Stimulated activated CD8-positive, alpha-beta memory T cell treated with anti-CD3 and anti-CD28 coated beads, Interleukin-12 subunit alpha, Interleukin-12 subunit beta, amount 100 ng/mL, for 24 hours (primary cell): Measurements from ENCODE around the gene ERC2.

Experiments
- DNase-seq: peaks from one replicate; pipeline ENCODE4 v3.0.0-alpha.2; 2020; ENCODE audit errors: extremely low read depth

The ERC2 gene

DNA sequence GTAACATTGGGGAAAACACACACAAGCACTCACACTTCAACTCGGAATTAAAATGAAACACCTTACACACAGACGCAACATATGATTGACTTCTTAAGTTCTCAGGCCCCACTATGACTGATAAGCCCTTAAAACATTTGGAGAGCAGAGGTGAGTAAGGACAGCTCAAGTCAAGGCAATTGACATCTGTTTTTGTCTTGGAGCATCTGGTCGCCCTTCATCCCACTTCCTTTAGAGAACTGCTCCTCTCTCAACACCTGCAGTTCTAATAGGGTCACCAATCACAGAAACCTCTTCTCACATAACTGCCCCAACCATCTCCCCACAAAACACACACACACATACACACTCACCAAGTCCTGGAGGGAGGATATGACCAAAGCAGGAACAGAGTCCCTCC, 43.4 kb downstream of the ERC2 start:
- no peak for DNase-seq

DNA sequence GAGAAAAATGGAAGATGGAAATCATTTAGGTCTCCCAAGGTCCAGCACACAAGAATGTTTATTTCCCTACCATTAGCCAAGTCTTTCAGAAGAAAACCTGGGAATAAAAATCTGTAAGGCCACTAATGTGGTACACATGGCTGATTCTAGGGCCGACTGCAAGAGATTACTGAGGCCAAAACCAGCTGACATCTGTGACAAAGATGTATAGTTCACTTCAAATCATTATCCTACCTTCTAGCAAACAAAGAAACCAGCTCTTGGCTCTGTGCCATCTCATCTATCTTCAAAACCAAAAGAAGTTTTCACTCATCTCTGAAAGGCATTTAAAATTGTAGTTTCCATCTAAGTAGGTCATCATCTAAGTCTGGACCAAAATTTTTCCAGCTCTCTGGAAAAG, 43.9 kb downstream of the ERC2 start:
- DNase-seq, result no peak

DNA sequence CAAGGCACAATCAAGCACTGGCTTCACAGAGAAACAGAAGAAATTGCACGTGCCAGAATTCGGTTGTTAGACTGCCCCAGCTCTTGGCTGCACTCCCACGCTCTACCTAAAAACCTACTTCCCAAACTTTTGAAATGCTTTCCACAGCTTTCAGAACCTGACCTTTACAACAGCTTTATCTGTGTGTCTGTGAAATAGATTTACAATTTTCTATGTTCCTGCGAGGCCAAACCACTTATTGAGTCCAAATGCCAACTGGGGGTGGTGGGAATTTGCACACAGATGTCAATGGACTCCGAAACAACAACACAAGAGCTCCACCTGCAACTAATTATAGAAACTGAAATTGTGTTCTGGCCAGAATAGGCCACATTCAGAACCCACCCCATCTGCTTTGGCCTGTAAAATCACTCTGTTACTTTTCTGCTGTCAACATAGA, 44.6 kb downstream of the ERC2 start:
- no peak for DNase-seq

DNA sequence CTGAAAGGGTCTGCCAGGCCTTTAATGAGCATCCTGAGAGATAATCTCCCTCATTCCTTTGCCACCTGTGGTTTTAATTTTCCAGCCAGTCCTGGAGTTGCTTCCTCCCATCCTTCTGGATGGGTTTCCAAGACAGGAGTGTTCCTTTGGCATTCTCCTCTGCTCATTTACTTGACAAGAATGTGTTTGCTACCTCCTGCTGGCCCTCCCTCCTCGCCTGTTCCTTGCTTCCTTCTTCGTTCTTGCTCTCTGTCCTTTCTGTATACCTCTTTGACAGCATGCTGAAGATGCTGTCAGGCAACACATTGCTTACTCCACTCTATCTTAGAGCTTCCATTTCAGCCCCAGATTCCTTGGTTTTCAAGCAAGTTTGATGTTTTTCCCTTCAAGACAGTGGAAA, 46.0 kb downstream of the ERC2 start:
- DNase-seq, result no peak

GRCh38 chr3:56421205-56421604, 47.1 kb downstream of the ERC2 start:
- DNase-seq, result no peak

DNA sequence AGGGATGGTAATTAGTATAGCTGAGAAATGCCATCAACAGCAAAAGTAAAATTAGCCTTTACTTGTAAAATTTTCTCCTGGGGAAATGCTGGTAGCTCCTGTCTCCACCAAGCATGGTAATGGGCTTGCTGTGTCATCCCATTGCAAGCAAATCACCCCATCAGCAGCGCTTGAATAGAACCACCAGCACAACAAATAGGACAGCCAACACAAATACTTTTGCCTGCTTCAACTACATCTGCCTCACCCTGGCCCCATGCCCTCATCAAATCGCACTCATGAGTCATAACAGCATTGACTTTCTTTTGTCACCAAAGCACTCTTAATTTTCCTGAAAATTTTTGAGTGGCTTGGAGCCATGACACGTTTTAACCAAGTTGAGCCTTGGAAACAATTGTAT, 52.6 kb downstream of the ERC2 start:
- DNase-seq, result no peak

- no peak for DNase-seq
Measured at GRCh38 chr3:56413911-56414310, 54.4 kb downstream of the ERC2 start.

DNA sequence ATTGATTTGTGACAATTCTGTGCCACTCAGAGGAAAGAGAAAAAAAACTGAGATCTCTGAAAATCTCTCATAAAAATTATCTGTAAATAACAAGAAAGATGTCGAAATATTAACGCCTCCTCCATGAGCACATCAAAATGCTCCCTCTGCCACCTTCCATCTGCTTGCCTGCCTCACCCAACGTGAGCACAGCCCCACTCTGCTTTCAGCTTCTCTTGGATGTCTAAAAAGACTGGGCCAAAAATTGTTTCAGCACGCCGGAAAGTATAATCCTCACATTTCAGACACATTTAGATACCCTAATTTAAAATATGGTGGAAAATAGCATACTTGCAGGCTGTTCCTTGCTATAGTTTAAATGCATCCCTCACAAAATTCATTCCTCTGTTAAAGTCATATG, 57.1 kb downstream of the ERC2 start:
- DNase-seq, result no peak

GRCh38 chr3:56410576-56410975, 57.7 kb downstream of the ERC2 start:
- DNase-seq, result no peak

GRCh38 chr3:56409790-56410189, 58.5 kb downstream of the ERC2 start:
- DNase-seq, result no peak

DNA sequence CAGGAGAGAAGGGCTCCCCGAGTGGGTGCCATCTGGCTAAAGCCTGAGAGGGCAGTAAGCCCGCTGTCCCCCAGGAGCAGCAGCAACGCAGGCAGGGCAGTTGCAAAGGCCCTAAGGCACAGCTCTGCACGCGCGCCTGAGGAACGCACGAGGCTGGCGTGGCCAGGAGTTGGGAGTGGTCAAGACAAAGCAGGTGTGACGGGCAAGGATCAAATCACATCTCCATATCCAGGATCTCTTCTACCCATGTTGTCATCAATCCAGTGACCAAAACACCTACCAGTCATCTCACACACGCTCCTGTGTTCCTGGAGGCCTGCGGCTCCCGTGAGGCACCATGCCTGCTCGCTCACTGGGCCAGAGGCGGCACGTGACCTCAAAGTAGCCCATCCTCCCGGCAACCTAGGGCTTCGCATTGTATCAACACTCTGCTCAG, 59.5 kb downstream of the ERC2 start:
- no peak for DNase-seq

DNA sequence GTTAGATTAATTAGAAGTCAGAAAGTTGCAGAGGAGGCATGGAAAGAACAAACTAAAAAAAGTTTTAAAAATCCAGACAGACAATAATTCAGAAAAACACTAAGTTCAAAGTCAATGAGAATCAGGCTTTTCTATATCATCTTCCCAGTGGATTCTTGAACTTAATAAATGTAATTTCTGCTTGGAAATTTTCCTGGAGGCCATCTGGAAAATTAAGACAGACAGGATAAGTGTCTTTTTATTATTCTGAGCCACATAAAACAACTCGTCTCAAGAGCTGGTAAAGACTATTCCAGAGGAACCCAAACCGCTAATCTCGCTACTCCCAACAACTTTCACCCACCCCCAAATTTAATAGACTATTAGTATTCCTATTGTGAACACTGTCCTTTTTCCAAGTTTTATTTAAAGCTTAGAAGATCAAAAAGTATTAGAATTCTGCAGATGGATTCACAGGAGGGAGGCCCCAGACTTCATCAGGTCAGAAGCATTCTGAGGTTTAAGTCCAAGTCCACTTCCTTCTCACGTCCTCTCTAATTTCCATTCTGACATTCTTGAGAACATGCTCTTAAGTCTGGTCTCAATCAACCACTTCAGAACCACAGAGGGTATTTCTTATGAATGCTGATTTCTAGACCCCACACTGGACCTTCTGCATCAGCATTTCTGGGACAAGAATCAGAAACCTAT, 61.3 kb downstream of the ERC2 start:
- no peak for DNase-seq

DNA sequence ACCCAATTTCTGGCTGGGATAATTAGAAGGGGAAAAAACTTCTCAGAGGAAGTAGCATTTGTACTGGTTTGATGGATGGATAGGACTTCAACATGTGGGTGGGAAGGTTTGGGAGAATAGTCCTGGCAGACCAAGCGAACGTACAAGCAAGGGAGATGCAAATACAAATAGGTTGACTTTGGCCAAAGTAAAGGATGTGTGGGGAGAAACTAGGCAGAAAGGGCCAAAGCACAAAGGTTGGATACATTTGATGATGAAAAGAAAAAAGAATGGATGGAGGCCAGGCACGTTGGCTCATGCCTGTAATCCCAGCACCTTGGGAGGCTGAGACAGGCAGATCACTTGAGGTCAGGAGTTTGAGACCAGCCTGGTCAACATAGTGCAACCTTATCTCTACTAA, 63.4 kb downstream of the ERC2 start:
- DNase-seq, result no peak

- no peak for DNase-seq
Measured at GRCh38 chr3:56398659-56399058, 69.6 kb downstream of the ERC2 start.

GRCh38 chr3:56397798-56398197, 70.5 kb downstream of the ERC2 start:
- DNase-seq, result no peak

GRCh38 chr3:56389183-56389830, 79.0 kb downstream of the ERC2 start:
- no peak for DNase-seq

GRCh38 chr3:56383092-56383491, 85.2 kb downstream of the ERC2 start:
- no peak for DNase-seq

DNA sequence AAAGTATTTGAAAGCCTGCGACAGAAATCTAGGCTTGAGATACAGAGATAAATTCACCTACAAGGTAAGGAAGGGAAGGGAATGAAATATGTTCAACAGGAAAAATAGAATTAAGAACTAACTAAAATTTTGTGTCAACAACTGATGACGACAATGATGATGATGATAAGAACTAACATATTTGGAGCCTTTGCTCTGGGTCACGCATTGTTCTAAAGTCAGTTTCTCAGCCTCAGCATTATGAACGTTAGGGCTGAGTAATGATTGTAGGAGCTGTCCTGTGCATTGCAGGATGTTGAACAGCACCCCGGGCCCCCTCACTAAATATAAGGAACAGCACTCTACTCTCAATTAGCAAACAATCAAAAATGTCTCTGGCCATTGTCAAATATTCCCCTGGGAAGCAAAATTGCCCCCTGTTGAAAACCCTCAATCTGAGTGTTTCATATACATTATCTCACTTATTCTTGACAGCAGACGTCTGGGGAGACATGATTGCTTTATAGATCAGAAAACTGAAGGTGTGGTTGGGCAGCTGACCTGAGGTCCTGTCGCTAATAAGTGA, 88.5 kb downstream of the ERC2 start:
- DNase-seq, result no peak

DNA sequence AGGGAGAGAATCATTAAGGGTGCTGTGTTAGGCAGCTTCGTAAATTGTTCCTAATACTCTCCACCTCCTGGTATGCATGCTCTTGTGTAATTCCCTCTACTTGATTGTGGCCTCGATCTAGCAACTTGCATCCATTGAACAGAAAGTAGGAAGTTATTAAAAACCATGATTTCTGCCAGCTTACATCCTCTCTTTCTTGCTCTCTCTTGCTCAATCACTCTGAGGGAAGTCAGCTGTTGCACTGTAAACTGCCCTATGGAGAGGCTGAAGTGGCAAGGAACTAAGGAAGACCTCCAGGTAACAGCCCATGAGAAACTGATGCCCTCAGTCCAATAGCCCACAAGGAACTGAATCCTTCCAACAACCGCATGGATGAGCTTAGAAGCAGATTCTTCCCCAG, 92.6 kb downstream of the ERC2 start:
- DNase-seq, result no peak

DNA sequence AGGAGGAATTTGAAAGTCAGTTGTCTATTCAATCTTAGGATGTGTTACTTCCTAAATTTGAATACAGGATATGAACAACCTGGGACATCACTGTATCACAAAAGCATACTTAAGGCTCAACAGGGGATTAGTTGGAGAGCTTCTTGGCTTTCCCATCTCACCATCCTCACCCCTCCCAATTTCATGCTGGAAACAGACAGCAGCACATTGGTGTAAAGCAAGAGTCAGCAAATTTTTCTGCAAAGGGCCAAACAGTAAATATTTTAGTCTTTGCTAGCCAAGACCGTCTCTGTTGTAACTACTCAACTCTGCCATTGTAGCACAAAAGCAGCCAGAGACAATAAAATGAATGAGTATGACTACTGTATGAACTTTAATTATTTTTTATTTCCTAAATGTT, 94.9 kb downstream of the ERC2 start:
- DNase-seq, result no peak

DNA sequence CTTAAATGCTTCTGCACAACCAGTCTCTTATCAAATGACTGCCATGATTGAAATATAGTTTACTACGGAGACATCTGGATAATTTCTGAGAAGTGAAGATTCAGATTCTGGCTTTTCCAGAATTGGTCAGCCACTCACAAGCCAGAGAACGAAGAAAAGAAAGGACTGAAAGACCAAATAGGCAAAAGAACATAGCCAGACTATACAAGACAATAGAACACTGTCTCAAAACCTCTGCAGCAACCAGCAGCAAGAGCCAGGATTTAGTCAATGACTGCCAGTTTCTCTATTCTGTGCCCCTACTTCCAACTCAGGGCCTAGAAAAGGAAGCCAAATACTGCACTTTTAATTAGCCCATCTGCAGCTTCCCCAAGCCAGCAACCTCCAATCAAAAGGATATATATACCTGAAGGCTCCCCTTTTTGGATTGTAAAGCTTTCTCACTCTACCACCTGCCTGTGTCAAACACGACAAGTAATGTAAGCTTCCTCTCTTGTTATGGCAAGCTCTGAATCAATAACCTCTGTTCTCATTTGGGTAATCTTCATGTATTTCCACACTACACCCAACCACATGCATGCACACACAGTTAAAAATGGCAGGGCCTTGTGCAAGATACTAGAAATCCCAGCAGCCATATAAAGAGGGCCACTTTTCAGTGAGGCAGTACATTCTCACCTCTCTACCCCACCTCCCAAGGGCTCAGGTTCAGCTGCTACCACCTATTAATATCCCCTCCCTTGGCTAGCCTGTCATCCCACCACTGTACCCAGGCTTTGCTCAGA, 97.1 kb downstream of the ERC2 start:
- DNase-seq, result no peak

GRCh38 chr3:56369914-56370313, 98.4 kb downstream of the ERC2 start:
- no peak for DNase-seq

- DNase-seq, result no peak
Measured at GRCh38 chr3:56368846-56369245, 99.4 kb downstream of the ERC2 start.
